Measurements from ENCODE around the gene NT5M. TPM values are rescaled to one million over a fixed set of nuclear protein-coding genes. Genes with fewer than 3 reads are reported as not detected.
"Not testable (repeated sequence)": the region's sequence is repeated elsewhere in the genome, so short reads cannot be mapped to it uniquely, and the experiment has no call there.

The NT5M gene
- total RNA-seq, 1 donor from 2014 or later, result 1.5 TPM

- H3K4me2 ChIP-seq (ENCODE audit: low read length), result no peak overlapping the region
- Mint-ChIP-seq H3K36me3 (ENCODE audit: low read depth, unreplicated experiment) (peaks cover 18% of the 10 kb centered on the region), H3K4me1 (ENCODE audit: low read depth, unreplicated experiment) (no peaks in the 10 kb centered on the region), H3K4me3 (ENCODE audit: unreplicated experiment) (no peak overlapping the region), H3K27me3 (ENCODE audit: low read depth, unreplicated experiment) (no peaks in the 10 kb centered on the region), H3K27ac (ENCODE audit: unreplicated experiment) (no peak overlapping the region), H3K9me3 (ENCODE audit: unreplicated experiment) (no peaks in the 10 kb centered on the region)
- TF ChIP-seq EZH2 (IDR thresholded peaks at IDR 0.05; ENCODE audit: insufficient read depth, low read length) (no peak), CTCF (IDR thresholded peaks at IDR 0.05; ENCODE audit: insufficient read depth, low read depth, low read length) (no peak)
- H3K27ac ChIP-seq (ENCODE audit: low read depth, low read length), result no peak overlapping the region
- no peak overlapping the region for H3K9ac ChIP-seq (ENCODE audit: low read length)
- no peak overlapping the region for H3K4me3 ChIP-seq (ENCODE audit: insufficient read depth, low read depth, low read length)
- no peak for DNase-seq (ENCODE audit: low read depth)
- no peaks in the 10 kb centered on the region for H3K4me1 ChIP-seq (ENCODE audit: insufficient read depth, low read length)
- H3K9me3 ChIP-seq (ENCODE audit: insufficient read depth, low read depth, low read length), result no peaks in the 10 kb centered on the region
- peaks cover 45% of the 10 kb centered on the region for H3K36me3 ChIP-seq (ENCODE audit: insufficient read depth, low read length)
- FAIRE-seq, result no peak
- no peaks in the 10 kb centered on the region for H3K79me2 ChIP-seq (ENCODE audit: insufficient read depth, low read length)
- H3K27me3 ChIP-seq (ENCODE audit: insufficient read depth, low read length), result no peaks in the 10 kb centered on the region
- H4K20me1 ChIP-seq (ENCODE audit: insufficient read depth, low read length), result peaks cover 13% of the 10 kb centered on the region
- H2AFZ ChIP-seq (ENCODE audit: low read depth, low read length), result no peak overlapping the region
These were observed 38.7 kb upstream of the NT5M start for GRCh38 chr17:17264430-17264829.

GRCh38 chr17:17269926-17270773 lies 33.0 kb upstream of the NT5M start:
- Histone ChIP-seq H3K4me3 (ENCODE audit: insufficient read depth, low read depth, low read length) (no peak overlapping the region), H4K20me1 (ENCODE audit: insufficient read depth, low read length) (peaks cover 30% of the 10 kb centered on the region), H3K4me2 (ENCODE audit: low read length) (no peak overlapping the region), H2AFZ (ENCODE audit: low read depth, low read length) (no peak overlapping the region), H3K36me3 (ENCODE audit: insufficient read depth, low read length) (peaks cover 27% of the 10 kb centered on the region), H3K27ac (ENCODE audit: low read depth, low read length) (no peak overlapping the region), H3K4me1 (ENCODE audit: insufficient read depth, low read length) (no peaks in the 10 kb centered on the region), H3K27me3 (ENCODE audit: insufficient read depth, low read length) (no peaks in the 10 kb centered on the region), H3K9ac (ENCODE audit: low read length) (no peak overlapping the region), H3K9me3 (ENCODE audit: insufficient read depth, low read depth, low read length) (no peaks in the 10 kb centered on the region), H3K79me2 (ENCODE audit: insufficient read depth, low read length) (peaks cover 23% of the 10 kb centered on the region)
- TF ChIP-seq EZH2 (IDR thresholded peaks at IDR 0.05; ENCODE audit: insufficient read depth, low read length) (no peak), CTCF (IDR thresholded peaks at IDR 0.05; ENCODE audit: insufficient read depth, low read depth, low read length) (no peak)
- Mint-ChIP-seq H3K4me3 (ENCODE audit: unreplicated experiment) (no peak overlapping the region), H3K27ac (ENCODE audit: unreplicated experiment) (no peak overlapping the region), H3K36me3 (ENCODE audit: low read depth, unreplicated experiment) (peaks cover 11% of the 10 kb centered on the region), H3K4me1 (ENCODE audit: low read depth, unreplicated experiment) (no peaks in the 10 kb centered on the region), H3K9me3 (ENCODE audit: unreplicated experiment) (no peaks in the 10 kb centered on the region), H3K27me3 (ENCODE audit: low read depth, unreplicated experiment) (no peaks in the 10 kb centered on the region)
- no peak for DNase-seq (ENCODE audit: low read depth)
- no peak for FAIRE-seq

- FAIRE-seq (no peak), DNase-seq (ENCODE audit: low read depth) (no peak)
- H3K4me1 ChIP-seq (ENCODE audit: insufficient read depth, low read length), result peaks cover 4% of the 10 kb centered on the region
- no peaks in the 10 kb centered on the region for H3K27me3 ChIP-seq (ENCODE audit: insufficient read depth, low read length)
- H2AFZ ChIP-seq (ENCODE audit: low read depth, low read length), result no peak overlapping the region
- H3K27ac ChIP-seq (ENCODE audit: low read depth, low read length), result no peak overlapping the region
- H3K9me3 ChIP-seq (ENCODE audit: insufficient read depth, low read depth, low read length), result no peaks in the 10 kb centered on the region
- peaks cover 4% of the 10 kb centered on the region for H3K36me3 ChIP-seq (ENCODE audit: insufficient read depth, low read length)
- no peak overlapping the region for H3K4me3 Mint-ChIP-seq (ENCODE audit: unreplicated experiment)
- H3K27me3 Mint-ChIP-seq (ENCODE audit: low read depth, unreplicated experiment), result no peaks in the 10 kb centered on the region
- TF ChIP-seq EZH2 (IDR thresholded peaks at IDR 0.05; ENCODE audit: insufficient read depth, low read length), result no peak
- TF ChIP-seq CTCF (IDR thresholded peaks at IDR 0.05; ENCODE audit: insufficient read depth, low read depth, low read length), result no peak
- no peaks in the 10 kb centered on the region for H3K9me3 Mint-ChIP-seq (ENCODE audit: unreplicated experiment)
- peaks cover 6% of the 10 kb centered on the region for H3K4me1 Mint-ChIP-seq (ENCODE audit: low read depth, unreplicated experiment)
- peaks cover 4% of the 10 kb centered on the region for H3K36me3 Mint-ChIP-seq (ENCODE audit: low read depth, unreplicated experiment)
- H3K4me3 ChIP-seq (ENCODE audit: insufficient read depth, low read depth, low read length), result no peak overlapping the region
- H3K4me2 ChIP-seq (ENCODE audit: low read length), result no peak overlapping the region
- H3K79me2 ChIP-seq (ENCODE audit: insufficient read depth, low read length), result peaks cover 78% of the 10 kb centered on the region
- no peak overlapping the region for H3K9ac ChIP-seq (ENCODE audit: low read length)
- peaks cover 63% of the 10 kb centered on the region for H4K20me1 ChIP-seq (ENCODE audit: insufficient read depth, low read length)
- H3K27ac Mint-ChIP-seq (ENCODE audit: unreplicated experiment), result no peak overlapping the region
These were observed 27.2 kb upstream of the NT5M start for GRCh38 chr17:17275971-17276370.

GRCh38 chr17:17277431-17277830 lies 25.7 kb upstream of the NT5M start:
- DNase-seq (ENCODE audit: low read depth); H3K4me1 Mint-ChIP-seq (ENCODE audit: low read depth, unreplicated experiment): not testable (repeated sequence)

More at GRCh38 chr17:17277431-17277830, 25.7 kb upstream of the NT5M start:
- Histone ChIP-seq H4K20me1 (ENCODE audit: insufficient read depth, low read length) (peaks cover 56% of the 10 kb centered on the region), H3K79me2 (ENCODE audit: insufficient read depth, low read length) (peaks cover 78% of the 10 kb centered on the region)
- not testable (repeated sequence) for H3K9me3 Mint-ChIP-seq (ENCODE audit: unreplicated experiment); H3K27me3 ChIP-seq (ENCODE audit: insufficient read depth, low read length); H3K4me3 ChIP-seq (ENCODE audit: insufficient read depth, low read depth, low read length); H3K9ac ChIP-seq (ENCODE audit: low read length); H3K27ac Mint-ChIP-seq (ENCODE audit: unreplicated experiment); H3K9me3 ChIP-seq (ENCODE audit: insufficient read depth, low read depth, low read length); H3K36me3 Mint-ChIP-seq (ENCODE audit: low read depth, unreplicated experiment); H3K4me1 ChIP-seq (ENCODE audit: insufficient read depth, low read length); H3K27ac ChIP-seq (ENCODE audit: low read depth, low read length); FAIRE-seq; H2AFZ ChIP-seq (ENCODE audit: low read depth, low read length); H3K36me3 ChIP-seq (ENCODE audit: insufficient read depth, low read length); H3K4me2 ChIP-seq (ENCODE audit: low read length); H3K27me3 Mint-ChIP-seq (ENCODE audit: low read depth, unreplicated experiment); H3K4me3 Mint-ChIP-seq (ENCODE audit: unreplicated experiment)

Measured in astrocyte (in vitro differentiated cells and primary cell).